ENCODE results near the gene LSAMP. TPM values are rescaled to one million over a fixed set of nuclear protein-coding genes. Genes with fewer than 3 reads are reported as not detected.

The LSAMP gene
- total and polyA plus RNA-seq, 2 experiments from 2014 or later: 2.0 to 2.9 TPM

GRCh38 chr3:116097226-116097625 is 348.1 kb downstream of the LSAMP start (continued):
- TF ChIP-seq ZNF462 (CRISPR knock-in tag; IDR thresholded peaks at IDR 0.05) (no peak), ZNF114 (CRISPR knock-in tag; IDR thresholded peaks at IDR 0.05) (no peak), ZNF331 (CRISPR knock-in tag; IDR thresholded peaks at IDR 0.05; ENCODE audit: low read depth) (no peak), CREB1 (CRISPR knock-in tag; IDR thresholded peaks at IDR 0.05; ENCODE audit: low read depth) (no peak), CTCF (conservative IDR thresholded peaks at IDR 0.05; ENCODE audit: low read depth in 2 of 2) (no peak), STAT1 (IDR thresholded peaks at IDR 0.05; ENCODE audit: unreplicated experiment) (no peak)

GRCh38 chr3:116096631-116097030 is 348.7 kb downstream of the LSAMP start:
- no peaks in the 10 kb centered on the region for H3F3A ChIP-seq (replicated peaks; ENCODE audit: low read depth)
- no peak overlapping the region for H2AFZ ChIP-seq
- no peaks in the 10 kb centered on the region for H3K27me3 ChIP-seq (ENCODE audit: insufficient read depth)
- ATAC-seq (no peak), DNase-seq (ENCODE audit: low spot score) (no peak)
- Mint-ChIP-seq H3K4me1 (no peaks in the 10 kb centered on the region), H3K27ac (no peak overlapping the region), H3K36me3 (ENCODE audit: low read depth) (no peaks in the 10 kb centered on the region), H3K4me3 (no peak overlapping the region), H3K27me3 (ENCODE audit: insufficient read depth, low read depth, poor library complexity) (peaks cover 2% of the 10 kb centered on the region), H3K9me3 (no peaks in the 10 kb centered on the region)
- H3K4me1 ChIP-seq (ENCODE audit: insufficient read depth): no peaks in the 10 kb centered on the region
- no peaks in the 10 kb centered on the region for H4K20me1 ChIP-seq (replicated peaks; ENCODE audit: insufficient read depth)
- no peaks in the 10 kb centered on the region for H3K36me3 ChIP-seq (ENCODE audit: insufficient read depth)
- H3K9me2 ChIP-seq (ENCODE audit: insufficient read depth): no peaks in the 10 kb centered on the region; the same call in 1 of the 2 replicates
- no peak overlapping the region for H3K4me2 ChIP-seq
- no peak overlapping the region for H3K27ac ChIP-seq (ENCODE audit: low read depth)
- H3K79me2 ChIP-seq (replicated peaks; ENCODE audit: insufficient read depth): no peaks in the 10 kb centered on the region
- H3K4me3 ChIP-seq: no peak overlapping the region
- TF ChIP-seq CREB1 (CRISPR knock-in tag; IDR thresholded peaks at IDR 0.05; ENCODE audit: low read depth): no peak
- no peak for TF ChIP-seq CTCF (conservative IDR thresholded peaks at IDR 0.05; ENCODE audit: low read depth in 2 of 2)
- no peak for TF ChIP-seq EZH2phosphoT487 (IDR thresholded peaks at IDR 0.05; ENCODE audit: unreplicated experiment)
- TF ChIP-seq NANOG (IDR thresholded peaks at IDR 0.05; ENCODE audit: borderline replicate concordance): no peak
- TF ChIP-seq REST (IDR thresholded peaks at IDR 0.05; ENCODE audit: unreplicated experiment): no peak
- no peak for TF ChIP-seq POLR2AphosphoS5 (IDR thresholded peaks at IDR 0.05; ENCODE audit: low read depth)
- no peak for TF ChIP-seq ZNF331 (CRISPR knock-in tag; IDR thresholded peaks at IDR 0.05; ENCODE audit: low read depth)
